DMS114 treated with DMSO at 0.1 percent for 48 hours (cell line): ENCODE measurements around the gene USP27X.

ENCODE experiments used
- DNase-seq: peaks from one replicate; lab custom pipeline; 2025; ENCODE audit not compliant: unreplicated experiment; lab: John Stamatoyannopoulos, UW

The USP27X gene

DNA sequence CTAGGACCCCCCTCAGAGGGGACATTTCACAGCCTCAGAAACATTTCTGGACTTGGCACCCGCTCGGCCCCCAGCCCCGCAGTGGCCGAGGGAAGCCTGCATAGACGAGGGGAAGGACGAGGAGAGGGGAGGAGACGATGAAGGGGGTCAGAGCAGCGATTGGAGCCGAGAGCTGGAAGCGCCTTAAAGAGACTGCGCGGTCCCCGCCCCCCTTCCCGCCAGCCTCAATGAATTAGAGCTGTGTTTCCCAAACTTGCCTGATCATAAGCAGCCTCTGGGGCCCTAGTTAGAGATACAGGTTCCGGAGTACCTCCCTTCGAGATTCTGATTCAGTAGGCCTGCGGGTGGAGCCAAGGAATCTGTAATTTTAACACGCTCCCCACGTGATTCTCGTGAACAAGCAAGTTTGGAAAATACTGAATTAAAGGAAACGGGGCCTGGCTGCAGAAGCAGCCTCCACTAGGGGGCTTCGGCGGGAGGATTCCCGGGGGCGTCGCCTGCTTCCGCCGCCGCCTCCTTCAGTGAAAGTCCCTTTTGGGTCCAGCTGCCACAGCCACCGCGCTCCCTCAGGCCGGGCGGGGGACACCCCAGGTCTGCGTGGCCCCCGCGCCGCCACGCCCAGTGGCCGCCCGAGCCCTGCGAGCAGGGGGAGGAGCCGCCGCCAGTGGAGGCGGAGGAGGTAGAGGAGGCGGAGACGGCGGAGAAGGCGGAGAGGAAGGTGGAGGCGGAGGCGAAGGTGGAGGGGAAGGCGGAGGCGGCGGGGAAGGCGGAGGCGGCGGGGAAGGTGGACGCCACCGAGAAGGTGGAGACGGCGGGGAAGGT lies at the start of gene USP27X:
Gene USP27X (plus strand): TSS at position 651 of the 822 bp plus-strand sequence. CDS start 824 bp downstream, outside the sequence.
- DNase-seq: peak; percentile 85

- DNase-seq: peak; percentile 6
Observed at GRCh38 chrX:49838374-49838773, 40.9 kb upstream of the USP27X start.

- DNase-seq: peak; percentile 13
Observed at GRCh38 chrX:49840679-49841078, 38.6 kb upstream of the USP27X start.

DNA sequence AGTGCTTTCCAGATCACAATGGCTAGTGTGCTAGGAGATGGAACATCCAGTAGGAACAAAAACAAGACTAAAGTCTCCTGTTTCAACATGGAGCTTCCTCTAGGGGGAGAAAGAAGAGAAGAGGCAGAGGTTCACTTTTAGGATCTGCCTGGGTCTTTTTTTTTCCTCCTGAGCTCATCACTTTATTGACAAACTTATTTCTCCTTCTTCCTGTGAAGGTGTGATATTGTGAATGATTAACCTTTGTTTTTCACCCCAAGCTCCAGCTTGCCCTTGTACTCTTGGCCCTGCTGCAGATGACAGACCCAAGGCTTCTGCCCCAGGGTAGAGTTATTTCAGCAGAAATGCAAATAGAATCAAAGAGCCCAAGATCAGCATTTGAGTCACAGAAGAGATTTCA lies 36.7 kb upstream of the USP27X start:
- DNase-seq: no peak

DNA sequence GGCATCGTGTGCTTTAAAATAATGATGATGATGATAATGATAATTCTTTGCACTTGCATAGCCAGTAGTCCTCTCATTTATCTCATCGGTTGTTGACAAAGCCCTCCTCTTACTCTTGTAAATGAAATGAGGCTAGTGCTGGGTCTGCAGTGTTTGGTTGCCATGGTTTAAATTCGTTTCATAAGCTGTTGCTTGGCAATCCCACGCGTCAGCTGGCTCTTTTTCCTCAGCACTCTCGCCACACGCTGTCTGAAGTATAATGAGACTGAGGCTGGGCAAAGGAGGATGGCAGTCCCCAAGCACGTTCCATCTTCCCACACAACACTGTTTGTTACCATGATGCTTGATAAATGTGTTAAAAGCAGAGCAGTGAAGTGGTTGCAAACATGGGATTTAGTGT lies 34.7 kb upstream of the USP27X start:
- no peak for DNase-seq

- DNase-seq: no peak
Observed at GRCh38 chrX:49845701-49846403, 33.4 kb upstream of the USP27X start.

DNA sequence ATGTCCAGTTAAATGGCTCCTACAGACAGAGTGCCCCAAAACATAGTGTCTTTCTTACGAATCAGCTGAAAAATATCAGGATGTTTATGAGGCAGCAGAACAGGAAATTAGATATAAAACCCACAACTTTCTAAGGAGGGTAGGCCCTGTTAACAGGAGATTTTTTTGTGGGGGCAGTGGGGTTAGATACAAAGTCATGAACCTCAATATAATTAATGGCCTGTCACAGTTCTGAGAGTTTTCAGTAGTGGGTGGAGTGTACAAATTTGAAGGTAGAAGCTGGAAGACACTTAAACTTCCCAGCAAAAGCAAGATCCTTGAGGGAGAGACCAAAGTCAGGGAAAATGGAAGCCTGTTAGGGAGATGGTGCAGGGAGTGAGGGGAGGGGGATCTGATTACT lies 32.8 kb upstream of the USP27X start:
- no peak for DNase-seq

DNA sequence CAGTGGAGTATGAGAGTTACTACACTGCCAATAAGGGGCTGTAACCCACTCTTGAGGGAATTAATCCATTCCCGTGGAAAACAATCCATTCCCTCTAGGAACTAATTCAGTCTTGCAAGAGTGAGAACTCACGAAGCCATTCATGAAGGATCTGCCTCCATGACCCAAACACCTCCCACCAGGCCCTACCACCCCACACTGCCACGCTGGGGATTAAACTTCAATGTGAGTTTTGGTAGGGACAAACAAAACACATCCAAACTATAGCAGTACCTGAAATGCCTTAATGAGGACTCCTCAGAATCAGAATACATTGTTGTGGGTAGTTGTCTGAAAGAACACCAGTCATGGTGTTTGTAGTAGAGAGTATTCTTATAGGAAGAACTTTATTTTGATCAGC lies 31.0 kb upstream of the USP27X start:
- DNase-seq: no peak

GRCh38 chrX:49850028-49850427 lies 29.3 kb upstream of the USP27X start:
- DNase-seq: no peak

DNA sequence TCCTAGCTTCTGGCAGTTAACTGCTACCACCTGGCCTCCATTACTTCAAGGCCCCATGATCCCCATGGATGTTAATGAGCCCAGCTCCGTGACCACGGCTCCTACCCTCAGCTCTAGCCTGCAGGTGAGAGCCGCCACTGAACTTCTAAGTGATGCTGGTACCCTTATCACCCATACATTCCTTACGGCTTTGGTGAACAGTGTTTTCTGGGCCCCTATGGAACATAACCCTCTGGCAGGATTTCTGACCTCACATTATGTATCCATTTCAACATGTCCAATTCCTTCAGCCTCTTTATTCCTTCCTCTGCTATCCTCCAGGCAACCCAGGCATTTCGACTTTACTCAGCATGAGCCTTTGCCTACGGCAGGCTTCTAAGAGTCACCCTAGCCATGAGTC lies 25.6 kb upstream of the USP27X start:
- DNase-seq: no peak

GRCh38 chrX:49856819-49857218 lies 22.5 kb upstream of the USP27X start:
- no peak for DNase-seq

DNA sequence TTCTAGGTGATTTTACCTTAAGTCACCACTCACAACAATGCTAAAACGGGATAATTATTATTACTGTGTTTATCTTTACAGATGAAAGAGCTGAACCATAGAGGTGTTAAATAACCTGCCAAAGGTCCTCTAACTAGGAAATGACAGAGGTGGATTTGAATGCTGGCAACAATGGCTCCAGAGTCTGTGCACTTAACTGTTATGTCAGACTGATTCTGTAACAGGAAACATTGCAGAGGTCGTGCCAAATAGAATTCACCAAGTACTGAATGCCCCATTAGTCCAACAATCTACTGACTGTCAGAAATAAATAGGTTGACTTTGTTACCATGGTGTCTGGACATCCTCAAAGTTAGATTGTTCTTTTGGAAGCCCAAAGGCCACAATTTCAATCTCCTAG lies 20.9 kb upstream of the USP27X start:
- no peak for DNase-seq

DNA sequence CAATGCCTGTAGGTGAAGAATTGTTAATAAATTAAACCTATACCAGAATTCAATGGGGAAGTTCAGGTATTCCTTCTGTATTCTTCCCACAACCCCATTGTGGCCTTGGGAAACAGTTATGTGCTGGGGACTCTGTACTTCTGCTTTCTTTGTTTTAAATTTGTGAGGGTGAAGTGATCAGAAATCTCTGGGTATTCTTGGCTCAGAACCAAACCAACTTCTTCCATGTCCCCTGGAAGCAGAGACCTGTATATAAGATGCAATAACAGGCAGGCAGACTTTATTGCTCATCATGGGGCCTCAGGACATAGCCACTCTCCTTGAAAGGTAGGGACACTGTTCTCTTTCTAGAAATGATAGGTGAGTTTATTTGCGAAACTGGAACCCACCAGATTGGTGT lies 19.8 kb upstream of the USP27X start:
- DNase-seq: no peak

GRCh38 chrX:49860867-49861535 lies 18.3 kb upstream of the USP27X start:
- DNase-seq: no peak

- no peak for DNase-seq
Observed at GRCh38 chrX:49862093-49862492, 17.2 kb upstream of the USP27X start.

- DNase-seq: no peak
Observed at GRCh38 chrX:49868739-49869138, 10.5 kb upstream of the USP27X start.

DNA sequence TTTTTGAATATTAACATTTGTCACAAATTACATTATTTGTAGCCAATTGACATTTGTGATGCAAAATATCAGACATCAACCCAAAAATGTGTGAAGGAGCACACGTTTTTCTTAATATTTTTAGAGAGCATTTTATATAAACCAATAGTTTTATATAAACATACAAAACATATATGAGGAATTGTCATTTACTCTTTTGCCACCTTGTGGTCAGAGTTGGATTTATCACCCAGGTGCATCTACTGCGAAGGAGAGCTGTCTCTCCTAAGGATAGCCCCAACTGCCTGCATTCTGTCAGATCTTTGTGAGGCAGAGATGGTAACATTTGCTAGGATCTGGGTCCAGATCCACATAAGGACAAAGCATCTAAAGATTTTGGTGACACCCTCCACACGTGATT lies 2.5 kb upstream of the USP27X start:
- DNase-seq: peak; percentile 5

DNA sequence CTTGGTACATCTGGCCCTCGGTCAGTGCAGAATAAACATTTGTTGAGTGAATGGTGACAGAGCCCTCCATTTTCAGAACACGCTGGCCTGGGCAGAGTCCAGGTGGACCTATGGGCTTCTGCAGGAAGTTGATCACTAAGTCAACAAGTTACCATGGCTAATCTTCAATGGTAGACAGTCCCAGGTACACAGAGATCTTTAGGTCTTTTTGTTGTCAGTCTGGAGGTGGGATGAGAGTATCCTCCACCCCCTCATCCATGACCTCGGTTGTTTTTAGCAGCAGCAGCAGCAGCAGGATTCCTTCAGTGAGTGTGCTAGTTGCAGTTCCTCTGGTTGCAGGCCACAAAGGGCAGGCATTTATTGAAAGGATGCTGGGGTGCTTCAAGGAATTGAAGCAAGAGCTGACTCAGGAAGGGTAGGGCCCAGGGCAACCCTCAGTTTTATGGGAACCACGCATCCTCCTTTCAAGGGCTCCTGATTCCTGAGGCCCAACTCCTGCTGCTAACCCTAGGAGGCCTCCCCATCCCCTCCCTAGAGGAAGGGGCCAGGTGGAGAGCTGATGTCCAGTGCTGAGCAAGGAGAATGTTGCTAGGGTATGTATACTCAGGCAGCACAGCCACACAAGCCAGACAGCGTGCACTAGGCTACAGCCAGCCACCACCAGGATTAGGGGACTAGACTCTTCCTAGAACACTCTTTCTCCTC lies 1.7 kb upstream of the USP27X start:
- DNase-seq: no peak

DNA sequence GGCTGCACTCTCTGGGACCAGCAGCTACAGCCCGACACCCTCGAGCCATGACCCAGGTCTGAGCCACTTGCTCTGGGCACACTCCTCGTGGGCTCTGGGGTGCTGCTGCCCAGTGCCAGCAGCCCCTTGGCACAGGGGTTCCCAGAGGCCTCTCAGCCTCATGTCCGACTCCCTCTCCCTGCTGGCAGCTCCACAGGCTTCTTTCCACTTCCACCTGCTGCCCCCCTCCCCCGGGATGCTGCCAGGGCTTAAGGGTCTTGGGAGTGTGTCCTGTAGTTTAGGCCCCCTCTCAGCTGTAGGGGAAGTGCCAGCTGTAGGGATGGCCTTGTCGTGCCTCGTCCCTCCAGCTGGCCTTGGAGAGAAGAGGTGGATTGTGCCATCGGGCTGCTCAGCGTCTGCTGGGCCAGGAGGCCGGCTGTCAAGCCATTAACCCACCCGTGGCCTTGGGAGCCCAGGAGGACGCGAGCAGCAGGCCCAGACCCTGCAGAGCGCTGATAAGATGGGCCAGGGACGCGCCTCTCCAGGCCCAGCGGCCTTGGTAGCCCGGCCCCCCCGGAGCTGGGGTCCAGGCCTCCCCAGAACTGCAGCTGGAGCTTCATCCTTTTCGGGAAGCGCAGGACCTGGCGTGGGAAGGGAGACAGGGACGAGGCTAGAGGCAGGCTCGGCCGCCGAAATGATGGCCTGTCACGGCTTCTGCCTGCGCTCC lies 1.0 kb upstream of the USP27X start:
- DNase-seq: no peak

DNA sequence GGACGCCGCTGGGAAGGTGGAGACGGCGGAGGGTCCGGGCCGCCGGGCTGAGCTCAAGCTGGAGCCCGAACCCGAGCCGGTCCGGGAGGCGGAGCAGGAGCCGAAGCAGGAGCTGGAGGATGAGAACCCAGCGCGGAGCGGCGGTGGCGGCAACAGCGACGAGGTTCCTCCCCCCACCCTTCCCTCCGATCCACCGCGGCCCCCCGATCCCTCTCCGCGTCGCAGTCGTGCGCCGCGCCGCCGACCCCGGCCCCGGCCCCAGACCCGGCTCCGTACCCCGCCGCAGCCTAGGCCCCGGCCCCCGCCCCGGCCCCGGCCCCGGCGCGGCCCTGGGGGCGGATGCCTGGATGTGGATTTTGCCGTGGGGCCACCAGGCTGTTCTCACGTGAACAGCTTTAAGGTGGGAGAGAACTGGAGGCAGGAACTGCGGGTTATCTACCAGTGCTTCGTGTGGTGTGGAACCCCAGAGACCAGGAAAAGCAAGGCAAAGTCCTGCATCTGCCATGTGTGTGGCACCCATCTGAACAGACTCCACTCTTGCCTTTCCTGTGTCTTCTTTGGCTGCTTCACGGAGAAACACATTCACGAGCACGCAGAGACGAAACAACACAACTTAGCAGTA lies 483 bp downstream of the USP27X start:
- DNase-seq: no peak
